ENCODE results near the gene FAM20A.

Gene FAM20A

GRCh38 chr17:68565661-68566441 is 35.3 kb downstream of the FAM20A start:
- no peak for DNase-seq (ENCODE audit: low spot score)

GRCh38 chr17:68564415-68565111 is 36.6 kb downstream of the FAM20A start:
- DNase-seq (ENCODE audit: low spot score) = no peak

- DNase-seq (ENCODE audit: low spot score) = no peak
These were observed 38.4 kb downstream of the FAM20A start for GRCh38 chr17:68562736-68563135.

GRCh38 chr17:68560966-68561720 is 40.0 kb downstream of the FAM20A start:
- DNase-seq (ENCODE audit: low spot score) = no peak

GRCh38 chr17:68559316-68559715 is 41.9 kb downstream of the FAM20A start:
- DNase-seq (ENCODE audit: low spot score) = no peak

GRCh38 chr17:68556551-68556950 is 44.6 kb downstream of the FAM20A start:
- no peak for DNase-seq (ENCODE audit: low spot score)

- no peak for DNase-seq (ENCODE audit: low spot score)
These were observed 56.9 kb downstream of the FAM20A start for GRCh38 chr17:68544111-68544915.

- DNase-seq (ENCODE audit: low spot score) = no peak
These were observed 58.3 kb downstream of the FAM20A start for GRCh38 chr17:68542698-68543463.

- no peak for DNase-seq (ENCODE audit: low spot score)
These were observed 59.4 kb downstream of the FAM20A start for GRCh38 chr17:68541816-68542215.

- no peak for DNase-seq (ENCODE audit: low spot score)
These were observed 60.2 kb downstream of the FAM20A start for GRCh38 chr17:68540981-68541380.

GRCh38 chr17:68539548-68540467 is 61.4 kb downstream of the FAM20A start:
- no peak for DNase-seq (ENCODE audit: low spot score)

GRCh38 chr17:68535922-68536321 is 65.2 kb downstream of the FAM20A start:
- DNase-seq (ENCODE audit: low spot score) = no peak

- no peak for DNase-seq (ENCODE audit: low spot score)
These were observed 66.5 kb downstream of the FAM20A start for GRCh38 chr17:68534695-68535088.

GRCh38 chr17:68533887-68534694 is 67.1 kb downstream of the FAM20A start:
- no peak for DNase-seq (ENCODE audit: low spot score)

GRCh38 chr17:68532826-68533225 is 68.3 kb downstream of the FAM20A start:
- DNase-seq (ENCODE audit: low spot score) = no peak

GRCh38 chr17:68531252-68531651 is 69.9 kb downstream of the FAM20A start:
- DNase-seq (ENCODE audit: low spot score) = no peak

GRCh38 chr17:68527314-68527713 is 73.9 kb downstream of the FAM20A start:
- no peak for DNase-seq (ENCODE audit: low spot score)

GRCh38 chr17:68526548-68526947 is 74.6 kb downstream of the FAM20A start:
- DNase-seq (ENCODE audit: low spot score) = no peak

GRCh38 chr17:68522266-68522665 is 78.9 kb downstream of the FAM20A start:
- no peak for DNase-seq (ENCODE audit: low spot score)

All from COLO829 (cell line).